ENCODE measurements around the gene ROPN1B. TPM values are rescaled to one million over a fixed set of nuclear protein-coding genes. Genes with fewer than 3 reads are reported as not detected.

ROPN1B gene
- total RNA-seq, 1 donor from 2014 or later = not detected

DNA sequence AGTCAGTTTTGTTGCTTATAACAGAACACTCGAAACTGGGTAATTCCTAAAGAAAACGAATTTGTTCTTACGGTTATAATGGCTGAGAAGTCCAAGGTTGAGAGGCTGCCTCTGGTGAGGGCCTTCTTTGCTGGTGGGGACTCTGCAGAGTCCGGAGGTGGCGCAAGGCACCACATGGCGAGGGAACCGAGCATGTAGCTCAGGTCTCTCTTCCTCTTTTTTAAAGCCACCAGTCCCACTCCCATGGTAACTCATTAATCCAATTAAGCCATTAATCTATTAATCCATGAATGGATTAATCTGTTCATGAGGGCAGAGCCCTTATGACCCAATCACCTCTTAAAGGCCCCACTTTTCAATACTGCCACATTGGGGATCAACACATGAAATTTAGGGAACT lies 50.0 kb downstream of the ROPN1B start:
- Mint-ChIP-seq H3K36me3 (ENCODE audit: unreplicated experiment) (peaks cover 19% of the 10 kb centered on the region), H3K4me1 (ENCODE audit: unreplicated experiment) (peaks cover 7% of the 10 kb centered on the region), H3K4me3 (ENCODE audit: unreplicated experiment) (no peak overlapping the region), H3K27me3 (ENCODE audit: unreplicated experiment) (no peaks in the 10 kb centered on the region), H3K27ac (ENCODE audit: unreplicated experiment) (no peak overlapping the region), H3K9me3 (ENCODE audit: unreplicated experiment) (no peaks in the 10 kb centered on the region)
- TF ChIP-seq, protein P1, sequence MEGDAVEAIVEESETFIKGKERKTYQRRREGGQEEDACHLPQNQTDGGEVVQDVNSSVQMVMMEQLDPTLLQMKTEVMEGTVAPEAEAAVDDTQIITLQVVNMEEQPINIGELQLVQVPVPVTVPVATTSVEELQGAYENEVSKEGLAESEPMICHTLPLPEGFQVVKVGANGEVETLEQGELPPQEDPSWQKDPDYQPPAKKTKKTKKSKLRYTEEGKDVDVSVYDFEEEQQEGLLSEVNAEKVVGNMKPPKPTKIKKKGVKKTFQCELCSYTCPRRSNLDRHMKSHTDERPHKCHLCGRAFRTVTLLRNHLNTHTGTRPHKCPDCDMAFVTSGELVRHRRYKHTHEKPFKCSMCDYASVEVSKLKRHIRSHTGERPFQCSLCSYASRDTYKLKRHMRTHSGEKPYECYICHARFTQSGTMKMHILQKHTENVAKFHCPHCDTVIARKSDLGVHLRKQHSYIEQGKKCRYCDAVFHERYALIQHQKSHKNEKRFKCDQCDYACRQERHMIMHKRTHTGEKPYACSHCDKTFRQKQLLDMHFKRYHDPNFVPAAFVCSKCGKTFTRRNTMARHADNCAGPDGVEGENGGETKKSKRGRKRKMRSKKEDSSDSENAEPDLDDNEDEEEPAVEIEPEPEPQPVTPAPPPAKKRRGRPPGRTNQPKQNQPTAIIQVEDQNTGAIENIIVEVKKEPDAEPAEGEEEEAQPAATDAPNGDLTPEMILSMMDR (IDR thresholded peaks at IDR 0.05) = no peak
- no peak for DNase-seq (ENCODE audit: extremely low spot score, unreplicated experiment)

DNA sequence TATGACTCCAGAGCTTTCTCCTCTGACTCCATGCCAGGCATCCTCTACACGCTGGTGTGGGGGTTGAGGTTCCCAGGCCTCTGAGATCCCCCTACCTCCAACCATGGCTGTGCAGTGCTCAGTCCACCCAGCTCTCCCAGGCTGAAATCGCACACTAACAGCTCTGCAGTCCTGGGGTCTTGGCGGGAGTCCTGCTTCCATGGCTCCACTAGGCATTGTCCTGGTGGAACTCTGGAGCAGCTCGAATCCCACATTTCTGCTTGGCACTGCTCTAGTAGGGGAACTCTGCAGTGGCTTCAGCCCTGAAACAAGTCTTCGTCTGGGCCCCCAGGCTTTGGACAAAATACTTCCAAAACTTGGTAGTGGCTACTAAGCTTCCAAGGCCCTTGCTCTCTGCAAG lies 50.7 kb downstream of the ROPN1B start:
- Mint-ChIP-seq H3K27me3 (ENCODE audit: unreplicated experiment) (no peaks in the 10 kb centered on the region), H3K4me3 (ENCODE audit: unreplicated experiment) (no peak overlapping the region), H3K27ac (ENCODE audit: unreplicated experiment) (no peak overlapping the region), H3K9me3 (ENCODE audit: unreplicated experiment) (no peaks in the 10 kb centered on the region), H3K4me1 (ENCODE audit: unreplicated experiment) (peaks cover under 1% of the 10 kb centered on the region), H3K36me3 (ENCODE audit: unreplicated experiment) (peaks cover 24% of the 10 kb centered on the region)
- TF ChIP-seq, protein P1 (IDR thresholded peaks at IDR 0.05) = no peak
- no peak for DNase-seq (ENCODE audit: extremely low spot score, unreplicated experiment)

GRCh38 chr3:126021224-126021623 lies 52.2 kb downstream of the ROPN1B start:
- no peak for DNase-seq (ENCODE audit: extremely low spot score, unreplicated experiment)
- H3K9me3 Mint-ChIP-seq (ENCODE audit: unreplicated experiment) = no peaks in the 10 kb centered on the region
- TF ChIP-seq, protein P1 (IDR thresholded peaks at IDR 0.05) = no peak

DNA sequence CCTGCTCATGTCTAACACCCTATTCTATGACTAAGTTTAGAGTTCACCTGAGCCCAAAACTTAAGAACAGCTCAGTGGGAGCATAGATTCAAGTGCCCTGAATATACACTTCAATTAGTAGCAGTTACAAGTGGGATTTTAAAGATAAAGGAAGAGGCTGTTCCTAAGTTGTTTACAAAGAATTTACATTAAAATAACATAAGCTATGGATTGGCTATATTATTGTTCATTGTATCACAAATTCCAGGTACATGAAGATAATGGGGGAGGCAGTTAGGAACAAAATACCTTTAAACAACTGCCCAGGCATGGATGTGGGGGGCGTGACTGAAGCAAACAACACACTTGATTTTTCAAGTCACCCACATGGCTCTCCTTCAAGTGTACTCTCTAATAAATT lies 52.7 kb downstream of the ROPN1B start:
- Mint-ChIP-seq H3K36me3 (ENCODE audit: unreplicated experiment) (peaks cover 26% of the 10 kb centered on the region), H3K4me1 (ENCODE audit: unreplicated experiment) (no peaks in the 10 kb centered on the region), H3K27ac (ENCODE audit: unreplicated experiment) (no peak overlapping the region), H3K9me3 (ENCODE audit: unreplicated experiment) (no peaks in the 10 kb centered on the region), H3K27me3 (ENCODE audit: unreplicated experiment) (no peaks in the 10 kb centered on the region), H3K4me3 (ENCODE audit: unreplicated experiment) (no peak overlapping the region)
- no peak for DNase-seq (ENCODE audit: extremely low spot score, unreplicated experiment)
- TF ChIP-seq, protein P1 (IDR thresholded peaks at IDR 0.05) = no peak

More at GRCh38 chr3:126021224-126021623, 52.2 kb downstream of the ROPN1B start:
- no peaks in the 10 kb centered on the region for H3K27me3 Mint-ChIP-seq (ENCODE audit: unreplicated experiment)
- no peaks in the 10 kb centered on the region for H3K4me1 Mint-ChIP-seq (ENCODE audit: unreplicated experiment)
- H3K4me3 Mint-ChIP-seq (ENCODE audit: unreplicated experiment) = no peak overlapping the region
- no peak overlapping the region for H3K27ac Mint-ChIP-seq (ENCODE audit: unreplicated experiment)
- peaks cover 23% of the 10 kb centered on the region for H3K36me3 Mint-ChIP-seq (ENCODE audit: unreplicated experiment)

- Mint-ChIP-seq H3K36me3 (ENCODE audit: unreplicated experiment) (peaks cover 33% of the 10 kb centered on the region), H3K27ac (ENCODE audit: unreplicated experiment) (no peak overlapping the region), H3K9me3 (ENCODE audit: unreplicated experiment) (peaks cover 7% of the 10 kb centered on the region), H3K4me3 (ENCODE audit: unreplicated experiment) (no peak overlapping the region), H3K4me1 (ENCODE audit: unreplicated experiment) (no peaks in the 10 kb centered on the region), H3K27me3 (ENCODE audit: unreplicated experiment) (no peaks in the 10 kb centered on the region)
- DNase-seq (ENCODE audit: extremely low spot score, unreplicated experiment) = no peak
- TF ChIP-seq, protein P1 (IDR thresholded peaks at IDR 0.05) = no peak
Observed at GRCh38 chr3:126022741-126023359, 53.9 kb downstream of the ROPN1B start.
